Pancreas (tissue), 10 donors: ENCODE results near the gene ZDHHC14. TPM values are rescaled to one million over a fixed set of nuclear protein-coding genes. Genes with fewer than 3 reads are reported as not detected.

Experiments
- ATAC-seq, 4 donors: fragments of 200-7000 bp; cut with Tn5 transposase; one replicate each; pipeline versions ENCODE4 v1.8.0 to v1.9.1; 2020; ENCODE audit warnings: mild to moderate bottlenecking in 4 of 4, moderate library complexity in 4 of 4
- DNase-seq, 6 donors: peaks; one replicate each; pipeline ENCODE4 v3.0.0-alpha.2; 2020
- FAIRE-seq: peaks from 2 replicates; lab custom pipeline; 2012; peaks lifted over from hg19 to GRCh38; lab: Jason Lieb, UNC
- H3K27ac ChIP-seq, 4 donors: fragments of 200-600 bp; sonication (generic); 1 replicate in 3 of 4; 2 replicates in 1 of 4; pipeline versions ENCODE4 v1.5.0 to v1.8.0; 2020
- H3K27me3 ChIP-seq, 4 donors: fragments of 200-600 bp; one replicate each; pipeline ENCODE4 v1.8.0; 2021
- H3K36me3 ChIP-seq, 3 donors: fragments of 200-600 bp; sonication (generic) in 1 of 3; one replicate each; pipeline versions ENCODE4 v1.5.0 to v1.8.0; 2020 to 2021
- H3K4me1 ChIP-seq, 3 donors: fragments of 200-600 bp; one replicate each; pipeline ENCODE4 v1.8.0; 2021
- H3K4me3 ChIP-seq, 4 donors: fragments of 200-600 bp; sonication (generic) in 2 of 4; one replicate each; pipeline versions ENCODE4 v1.5.0 to v1.8.0; 2020 to 2021
- H3K9me3 ChIP-seq, 4 donors: fragments of 200-600 bp; one replicate each; pipeline ENCODE4 v1.8.0; 2021
- WGBS, 2 donors: extraction: QIAGEN DNeasy Blood & Tissue Kit; methylation state at CpG; one replicate each; pipeline ENCODE4 v1.1.7; 2013; 5-methylcytosine and 5-hydroxymethylcytosine counted together
- intact Hi-C, 3 donors: fragments of 100-400 bp; cut with DNase I; formaldehyde crosslinking; loops; one replicate each; pipeline versions ENCODE4 v1.11.1 to v1.14.2; 2022
- polyA plus RNA-seq, 2 donors: library from polyadenylated mRNA; stranded (reverse); fragments of 200-250 nt; gene quantifications; one replicate each; pipeline ENCODE4 v1.2.3, GENCODE V29; 2013
- total RNA-seq, 6 donors: library from RNA; stranded (reverse); fragmentation: NEBNext Ultra II Directional in 4 of 6; extraction: Animal tissue kit (Norgen Biotek cat#: 25700) in 4 of 6; gene quantifications; one replicate each; pipeline versions ENCODE4 v1.2.1 to v1.2.4, GENCODE V29; 2021 to 2023
- TF ChIP-seq, protein P1 (sequence below), 4 donors: fragments of 200-600 bp; sonication (generic) in 3 of 4; IDR thresholded peaks; one replicate each; pipeline versions ENCODE4 v1.5.0 to v1.8.0; 2021; ENCODE audit warnings: antibody characterized with exemption in 4 of 4
- donor health status: healthy with polysubstance abuse.
- donor health status: DM: no; HTN: no; CAD: no; lungs with moderate emphysema.
- donor health status: DM: no; HTN: no; CAD: no.
- donor health status: control.
- donor health status: control.
- donor health status: Bipolar disorder and iron deficiency.
- donor health status: DM: yes; HTN: yes; CAD: no.
- donor health status: DM: no; HTN: no; CAD: no.
- donor health status: DM: no; HTN: no; CAD: no.
- donor health status: DM: yes; HTN: yes; CAD: no.

Gene ZDHHC14
- total and polyA plus RNA-seq, 8 donors: 3.1 to 9.9 (median 4.5) TPM

DNA sequence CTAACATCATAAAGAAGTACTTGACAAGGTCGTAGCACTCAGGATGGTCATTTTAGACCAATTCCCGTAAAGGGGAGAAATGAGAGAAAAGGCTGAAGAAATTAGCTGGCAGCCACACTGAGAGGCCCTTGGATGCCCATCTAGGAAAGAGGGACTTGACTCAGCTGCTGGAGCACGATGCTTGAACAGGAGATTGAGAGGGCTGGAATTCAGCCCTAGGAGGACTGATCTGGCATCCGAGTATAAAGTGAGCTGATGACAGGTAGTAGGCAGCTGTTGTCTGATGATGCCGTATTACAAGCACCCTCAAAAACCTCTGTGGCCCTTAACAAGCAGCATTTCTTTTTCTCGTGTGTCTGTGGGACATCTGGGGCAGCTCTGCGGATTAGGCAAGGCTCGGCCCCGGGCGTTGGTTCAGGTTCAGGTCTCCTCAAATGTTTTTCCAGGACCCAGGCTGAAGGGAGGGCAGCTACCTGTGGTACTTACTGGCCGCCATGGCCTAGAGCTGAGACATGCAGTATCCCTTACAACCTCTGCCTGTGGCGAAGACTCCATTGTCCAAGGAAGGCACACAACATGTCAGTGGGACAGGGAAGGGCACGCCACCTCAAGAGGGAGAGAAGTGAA, 222.4 kb downstream of the ZDHHC14 start:
- WGBS, 2 donors: 89 to 92% methylated on average over 13 of the region's 13 CpGs
- H3K36me3 ChIP-seq: no peaks in the 10 kb centered on the region
- intact Hi-C loops: no loop called here
- DNase-seq: no peak
- no peaks in the 10 kb centered on the region for H3K9me3 ChIP-seq
- ATAC-seq: no peak
- H3K4me3 ChIP-seq: no peak overlapping the region
- H3K4me1 ChIP-seq: no peaks in the 10 kb centered on the region
- H3K27me3 ChIP-seq: no peaks in the 10 kb centered on the region
- H3K27ac ChIP-seq: no peak overlapping the region
- TF ChIP-seq, protein P1, sequence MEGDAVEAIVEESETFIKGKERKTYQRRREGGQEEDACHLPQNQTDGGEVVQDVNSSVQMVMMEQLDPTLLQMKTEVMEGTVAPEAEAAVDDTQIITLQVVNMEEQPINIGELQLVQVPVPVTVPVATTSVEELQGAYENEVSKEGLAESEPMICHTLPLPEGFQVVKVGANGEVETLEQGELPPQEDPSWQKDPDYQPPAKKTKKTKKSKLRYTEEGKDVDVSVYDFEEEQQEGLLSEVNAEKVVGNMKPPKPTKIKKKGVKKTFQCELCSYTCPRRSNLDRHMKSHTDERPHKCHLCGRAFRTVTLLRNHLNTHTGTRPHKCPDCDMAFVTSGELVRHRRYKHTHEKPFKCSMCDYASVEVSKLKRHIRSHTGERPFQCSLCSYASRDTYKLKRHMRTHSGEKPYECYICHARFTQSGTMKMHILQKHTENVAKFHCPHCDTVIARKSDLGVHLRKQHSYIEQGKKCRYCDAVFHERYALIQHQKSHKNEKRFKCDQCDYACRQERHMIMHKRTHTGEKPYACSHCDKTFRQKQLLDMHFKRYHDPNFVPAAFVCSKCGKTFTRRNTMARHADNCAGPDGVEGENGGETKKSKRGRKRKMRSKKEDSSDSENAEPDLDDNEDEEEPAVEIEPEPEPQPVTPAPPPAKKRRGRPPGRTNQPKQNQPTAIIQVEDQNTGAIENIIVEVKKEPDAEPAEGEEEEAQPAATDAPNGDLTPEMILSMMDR (IDR thresholded peaks at IDR 0.05): no peak
- no peak for FAIRE-seq

DNA sequence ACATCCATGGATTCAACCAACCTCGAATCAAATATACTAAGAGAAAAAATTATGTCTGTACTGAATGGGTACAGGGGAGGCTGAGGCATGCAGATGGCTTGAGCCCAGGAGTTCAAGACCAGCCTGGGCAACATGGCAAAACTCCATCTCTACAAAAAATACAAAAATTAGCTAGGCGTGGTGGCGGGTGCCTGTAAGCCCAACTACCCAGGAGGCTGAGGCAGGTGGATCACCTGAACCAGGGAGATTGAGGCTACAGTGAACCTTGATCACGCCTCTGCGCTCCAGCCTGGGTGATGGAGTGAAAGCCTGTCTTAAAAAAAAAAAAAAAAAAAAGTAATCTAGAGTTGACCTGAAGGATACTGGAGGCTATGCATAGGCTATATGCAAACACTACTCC, 223.0 kb downstream of the ZDHHC14 start:
- TF ChIP-seq, protein P1 (IDR thresholded peaks at IDR 0.05): no peak
- Histone ChIP-seq H3K4me3 (no peak overlapping the region), H3K4me1 (no peaks in the 10 kb centered on the region), H3K27me3 (no peaks in the 10 kb centered on the region), H3K36me3 (no peaks in the 10 kb centered on the region), H3K27ac (no peak overlapping the region), H3K9me3 (no peaks in the 10 kb centered on the region)
- DNase-seq (no peak), ATAC-seq (no peak), FAIRE-seq (no peak)
- WGBS, 2 donors: 92 to 93% methylated on average over 5 of the region's 5 CpGs
- intact Hi-C loops: no loop called here

DNA sequence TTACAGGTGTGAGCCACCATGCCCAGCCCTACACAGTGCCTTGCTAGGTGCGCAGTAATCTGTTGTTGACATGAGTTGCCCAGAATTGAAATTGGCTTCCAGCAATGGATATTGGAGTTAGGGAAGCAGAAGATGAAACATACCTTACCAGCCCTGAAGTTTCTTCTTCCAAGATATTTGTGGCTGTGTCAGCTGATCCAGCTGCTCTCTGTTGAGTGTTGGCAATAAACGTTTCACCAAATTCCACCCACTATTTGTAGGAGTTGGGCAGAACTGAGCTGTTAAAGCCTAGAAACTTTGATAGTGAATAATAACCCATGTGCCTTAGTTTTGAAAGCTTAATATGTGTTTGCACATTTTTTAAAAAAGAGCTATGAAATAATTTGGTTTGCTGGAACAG, 223.8 kb downstream of the ZDHHC14 start:
- no peak for FAIRE-seq
- H3K9me3 ChIP-seq: no peaks in the 10 kb centered on the region
- H3K27ac ChIP-seq: no peak overlapping the region
- intact Hi-C loops: no loop called here
- H3K36me3 ChIP-seq: no peaks in the 10 kb centered on the region
- ATAC-seq: no peak
- DNase-seq: no peak
- TF ChIP-seq, protein P1 (IDR thresholded peaks at IDR 0.05): no peak
- WGBS, 2 donors: 61 to 62% methylated on average over 2 of the region's 2 CpGs
- no peak overlapping the region for H3K4me3 ChIP-seq
- no peaks in the 10 kb centered on the region for H3K4me1 ChIP-seq
- H3K27me3 ChIP-seq: no peaks in the 10 kb centered on the region

DNA sequence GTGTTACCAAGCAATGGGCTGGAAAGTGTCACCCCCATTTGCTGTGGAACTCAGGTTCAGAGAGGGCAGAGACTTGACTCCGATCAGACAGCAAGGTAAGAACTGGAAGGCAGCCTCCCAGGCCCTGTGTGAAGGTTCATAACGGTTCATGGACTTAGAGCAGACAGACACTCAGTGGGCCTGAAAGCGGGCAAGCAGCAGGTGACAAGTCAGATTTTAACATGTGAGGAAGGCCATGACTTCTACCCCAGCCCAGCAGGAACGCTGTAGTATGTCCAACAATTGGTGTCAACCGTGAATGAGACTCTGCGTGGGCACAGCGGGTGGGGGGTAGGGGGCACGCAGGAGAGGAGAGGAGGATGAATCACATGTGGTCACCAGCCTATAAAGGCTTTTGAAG, 224.5 kb downstream of the ZDHHC14 start:
- no peak for DNase-seq

DNA sequence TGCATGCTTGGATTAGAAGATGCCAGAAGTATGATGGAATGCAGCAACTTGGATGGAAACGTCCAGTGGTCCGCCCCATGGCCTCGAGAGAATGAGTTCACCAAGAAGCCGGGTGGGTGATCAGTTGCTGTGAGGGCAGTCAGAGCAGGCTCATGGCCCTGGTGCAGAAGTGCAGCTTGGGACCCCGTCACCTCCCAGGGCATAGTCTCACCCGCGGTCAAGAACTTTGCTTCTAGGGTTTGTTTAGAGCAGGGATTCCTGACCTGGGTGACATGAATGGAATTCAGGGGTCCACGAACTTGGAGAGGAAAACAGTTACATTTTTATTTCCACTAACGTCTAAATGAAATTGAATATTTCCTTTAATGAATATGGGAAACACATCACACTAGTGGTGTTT, 225.5 kb downstream of the ZDHHC14 start:
- H3K27me3 ChIP-seq: no peaks in the 10 kb centered on the region
- H3K27ac ChIP-seq: no peak overlapping the region
- TF ChIP-seq, protein P1 (IDR thresholded peaks at IDR 0.05): no peak
- DNase-seq (no peak), ATAC-seq (no peak), FAIRE-seq (no peak)
- no peaks in the 10 kb centered on the region for H3K36me3 ChIP-seq
- no peak overlapping the region for H3K4me3 ChIP-seq
- intact Hi-C loops: no loop called here
- WGBS, 2 donors: 81 to 83% methylated on average over 9 of the region's 9 CpGs
- no peaks in the 10 kb centered on the region for H3K4me1 ChIP-seq
- no peaks in the 10 kb centered on the region for H3K9me3 ChIP-seq

More for the DNA sequence above, 224.5 kb downstream of the ZDHHC14 start:
- intact Hi-C loops: no loop called here
- Histone ChIP-seq H3K27me3 (no peaks in the 10 kb centered on the region), H3K36me3 (no peaks in the 10 kb centered on the region), H3K4me1 (no peaks in the 10 kb centered on the region), H3K9me3 (no peaks in the 10 kb centered on the region), H3K4me3 (no peak overlapping the region), H3K27ac (no peak overlapping the region)
- ATAC-seq (no peak), FAIRE-seq (no peak)
- WGBS, 2 donors: 89 to 91% methylated on average over 8 of the region's 8 CpGs
- TF ChIP-seq, protein P1 (IDR thresholded peaks at IDR 0.05): no peak
